Mammary epithelial cell (primary cell): Measurements from ENCODE around the gene SAP30L.

ENCODE experiments used
- EZH2 ChIP-seq: IDR thresholded peaks from 2 replicates; pipeline ENCODE4 v1.6.1; 2012; ENCODE audit warnings: low read length, inconsistent platforms, borderline replicate concordance
- TF ChIP-seq, protein P1 (sequence below), 2 donors: IDR thresholded peaks in 1 of 2; conservative IDR thresholded peaks in 1 of 2; 2 replicates each; pipeline ENCODE4 v1.5.1; 2011 to 2012; ENCODE audit warnings: inconsistent platforms in 2 of 2, low read length in 2 of 2, mild to moderate bottlenecking in 2 of 2, control low read depth in 1 of 2, low read depth in 1 of 2; ENCODE audit not compliant: insufficient read depth in 1 of 2; ENCODE audit errors: extremely low read depth in 1 of 2

DNA sequence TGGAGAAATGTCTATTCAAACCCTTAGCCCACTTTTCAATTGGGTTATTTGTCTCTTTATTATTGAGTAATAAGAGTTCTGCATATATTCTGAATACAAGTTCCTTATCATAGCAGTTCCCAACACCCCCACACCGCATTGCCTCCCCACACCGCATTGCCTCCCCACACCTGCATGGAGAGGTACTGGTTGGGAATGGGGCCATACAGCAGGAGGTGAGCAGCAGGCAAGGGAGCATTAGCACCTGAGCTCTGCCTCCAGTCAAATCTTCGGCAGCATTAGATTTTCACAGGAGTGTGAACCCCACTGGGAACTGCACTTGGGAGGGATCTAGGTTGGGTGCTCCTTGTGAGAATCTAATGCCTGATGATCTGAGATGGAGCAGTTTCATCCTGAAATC is 10.6 kb upstream of the SAP30L start:
- TF ChIP-seq, protein P1, sequence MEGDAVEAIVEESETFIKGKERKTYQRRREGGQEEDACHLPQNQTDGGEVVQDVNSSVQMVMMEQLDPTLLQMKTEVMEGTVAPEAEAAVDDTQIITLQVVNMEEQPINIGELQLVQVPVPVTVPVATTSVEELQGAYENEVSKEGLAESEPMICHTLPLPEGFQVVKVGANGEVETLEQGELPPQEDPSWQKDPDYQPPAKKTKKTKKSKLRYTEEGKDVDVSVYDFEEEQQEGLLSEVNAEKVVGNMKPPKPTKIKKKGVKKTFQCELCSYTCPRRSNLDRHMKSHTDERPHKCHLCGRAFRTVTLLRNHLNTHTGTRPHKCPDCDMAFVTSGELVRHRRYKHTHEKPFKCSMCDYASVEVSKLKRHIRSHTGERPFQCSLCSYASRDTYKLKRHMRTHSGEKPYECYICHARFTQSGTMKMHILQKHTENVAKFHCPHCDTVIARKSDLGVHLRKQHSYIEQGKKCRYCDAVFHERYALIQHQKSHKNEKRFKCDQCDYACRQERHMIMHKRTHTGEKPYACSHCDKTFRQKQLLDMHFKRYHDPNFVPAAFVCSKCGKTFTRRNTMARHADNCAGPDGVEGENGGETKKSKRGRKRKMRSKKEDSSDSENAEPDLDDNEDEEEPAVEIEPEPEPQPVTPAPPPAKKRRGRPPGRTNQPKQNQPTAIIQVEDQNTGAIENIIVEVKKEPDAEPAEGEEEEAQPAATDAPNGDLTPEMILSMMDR (conservative IDR thresholded peaks at IDR 0.05 in 1 of 2, IDR thresholded peaks at IDR 0.05 in 1 of 2; ENCODE audit: extremely low read depth in 1 of 2, insufficient read depth in 1 of 2, low read depth in 1 of 2, low read length in 2 of 2), result no peak
- no peak for TF ChIP-seq EZH2
